BJ (cell line): ENCODE measurements around the gene METTL8. TPM values are rescaled to one million over a fixed set of nuclear protein-coding genes. Genes with fewer than 3 reads are reported as not detected.
"Not testable (repeated sequence)": the region's sequence is repeated elsewhere in the genome, so short reads cannot be mapped to it uniquely, and the experiment has no call there.

Experiments
- CTCF ChIA-PET: fragments of 350-600 bp; formaldehyde crosslinking; extraction: SDS; loops from one replicate; lab custom pipeline; 2021; ENCODE audit warnings: antibody characterized with exemption, inconsistent platforms; lab: Yijun Ruan, JAX
- POLR2A ChIA-PET: fragments of 300-600 bp; sonication (Branson Sonifier 250); formaldehyde crosslinking; extraction: SDS; loops from one replicate; lab custom pipeline; 2021; ENCODE audit warnings: antibody characterized with exemption; lab: Charles Lee
- DNase-seq: peaks from one replicate; pipeline ENCODE4 v3.0.0-alpha.2; 2011; ENCODE audit warnings: low read depth
- H3K27me3 ChIP-seq: 2 replicates; pipeline ENCODE4 v1.6.0; 2011; ENCODE audit warnings: low read length; ENCODE audit not compliant: control insufficient read depth, insufficient read depth
- H3K36me3 ChIP-seq: 2 replicates; pipeline ENCODE4 v1.5.1; 2011; ENCODE audit warnings: low read length; ENCODE audit not compliant: control insufficient read depth, insufficient read depth
- H3K4me3 ChIP-seq: 2 replicates; pipeline ENCODE4 v1.5.1; 2011; ENCODE audit warnings: low read depth, mild to moderate bottlenecking, control low read depth, low read length
- polyA plus RNA-seq: library from polyadenylated mRNA; depleted of rRNA; stranded (reverse); fragments of >200 nt; gene quantifications from 2 replicates; pipeline ENCODE4 v1.2.3, GENCODE V29; 2011
- TF ChIP-seq, protein P1 (sequence below): IDR thresholded peaks from 2 replicates; pipeline ENCODE4 v1.5.1; 2011; ENCODE audit warnings: low read depth, mild to moderate bottlenecking, control low read depth, inconsistent platforms, low read length, moderate library complexity; ENCODE audit not compliant: insufficient read depth

Gene METTL8
- polyA plus RNA-seq, 1 experiment, result 5.4 TPM

DNA sequence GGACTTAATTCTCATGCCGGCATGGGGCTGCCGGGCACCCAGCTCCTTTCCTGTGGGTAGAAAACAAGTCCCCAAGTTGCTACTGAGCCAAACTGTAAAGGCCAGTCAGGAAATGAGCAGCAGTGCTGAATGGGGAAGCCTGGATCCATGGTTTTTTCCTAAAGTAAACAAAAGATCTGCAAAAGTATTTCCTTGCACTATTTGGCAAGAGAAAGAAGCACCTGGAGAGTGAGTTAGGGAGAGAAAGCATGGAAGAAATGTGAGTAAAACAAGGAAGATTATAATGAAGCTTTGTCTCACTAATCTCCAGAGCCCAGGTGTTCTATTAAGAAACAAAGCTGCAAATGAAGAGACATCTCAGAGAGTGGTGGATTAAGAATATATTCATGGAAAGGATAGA, 117.6 kb downstream of the METTL8 start:
- Histone ChIP-seq H3K27me3 (no peaks in the 10 kb centered on the region), H3K4me3 (no peak overlapping the region), H3K36me3 (no peaks in the 10 kb centered on the region)
- ChIA-PET CTCF (interaction anchor here (0.8 to 1.0 kb wide), 2 partner anchors 10 to 14 kb away, joined by 3 read pairs; no protein-coding TSS in a partner anchor), POLR2A (no interaction called here)
- TF ChIP-seq, protein P1, sequence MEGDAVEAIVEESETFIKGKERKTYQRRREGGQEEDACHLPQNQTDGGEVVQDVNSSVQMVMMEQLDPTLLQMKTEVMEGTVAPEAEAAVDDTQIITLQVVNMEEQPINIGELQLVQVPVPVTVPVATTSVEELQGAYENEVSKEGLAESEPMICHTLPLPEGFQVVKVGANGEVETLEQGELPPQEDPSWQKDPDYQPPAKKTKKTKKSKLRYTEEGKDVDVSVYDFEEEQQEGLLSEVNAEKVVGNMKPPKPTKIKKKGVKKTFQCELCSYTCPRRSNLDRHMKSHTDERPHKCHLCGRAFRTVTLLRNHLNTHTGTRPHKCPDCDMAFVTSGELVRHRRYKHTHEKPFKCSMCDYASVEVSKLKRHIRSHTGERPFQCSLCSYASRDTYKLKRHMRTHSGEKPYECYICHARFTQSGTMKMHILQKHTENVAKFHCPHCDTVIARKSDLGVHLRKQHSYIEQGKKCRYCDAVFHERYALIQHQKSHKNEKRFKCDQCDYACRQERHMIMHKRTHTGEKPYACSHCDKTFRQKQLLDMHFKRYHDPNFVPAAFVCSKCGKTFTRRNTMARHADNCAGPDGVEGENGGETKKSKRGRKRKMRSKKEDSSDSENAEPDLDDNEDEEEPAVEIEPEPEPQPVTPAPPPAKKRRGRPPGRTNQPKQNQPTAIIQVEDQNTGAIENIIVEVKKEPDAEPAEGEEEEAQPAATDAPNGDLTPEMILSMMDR, result no peak
- no peak for DNase-seq

DNA sequence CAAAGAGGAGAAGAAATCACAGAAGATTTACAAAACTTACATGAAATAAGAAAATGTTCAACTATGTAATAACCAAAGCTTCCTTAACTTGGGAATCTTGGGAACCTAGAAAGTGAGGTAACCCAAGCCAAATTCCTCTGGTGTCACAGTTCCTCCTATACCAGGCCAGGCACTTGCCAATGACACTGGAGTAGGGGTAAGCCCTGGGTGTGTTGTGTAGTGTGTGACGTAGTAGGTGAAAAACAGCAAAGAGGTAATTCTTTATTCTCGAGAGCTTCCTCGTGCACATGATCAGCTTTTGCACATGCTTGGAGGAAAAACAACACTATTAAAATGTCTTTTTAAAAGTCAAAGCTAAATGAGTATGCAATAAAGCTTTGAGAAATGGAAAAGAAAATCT, 118.0 kb downstream of the METTL8 start:
- DNase-seq, result no peak
- ChIA-PET CTCF (interaction anchor here (0.8 to 1.0 kb wide), 2 partner anchors 9 to 15 kb away, joined by 3 read pairs; no protein-coding TSS in a partner anchor), POLR2A (no interaction called here)
- no peak overlapping the region for H3K4me3 ChIP-seq
- TF ChIP-seq, protein P1, result no peak
- no peaks in the 10 kb centered on the region for H3K27me3 ChIP-seq
- no peaks in the 10 kb centered on the region for H3K36me3 ChIP-seq

DNA sequence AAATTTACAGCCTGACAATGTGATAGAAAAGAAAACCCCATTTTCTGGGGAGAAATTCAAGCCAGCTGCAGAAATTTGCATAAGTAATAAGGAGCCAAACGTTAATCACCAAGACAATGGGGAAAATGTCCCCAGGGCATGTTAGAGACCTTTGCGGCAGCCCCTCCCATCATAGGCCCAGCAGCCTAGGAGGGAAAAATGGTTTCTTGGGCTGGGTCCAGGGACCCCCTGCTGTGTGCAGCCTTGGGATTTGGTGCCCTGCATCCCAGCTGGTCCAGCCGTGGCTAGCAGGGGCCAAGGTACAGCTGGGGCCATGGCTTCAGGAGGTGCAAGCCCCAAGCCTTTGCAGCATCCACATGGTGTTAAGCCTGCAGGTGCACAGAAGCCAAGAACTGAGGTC, 121.6 kb downstream of the METTL8 start:
- H3K4me3 ChIP-seq, POLR2A ChIA-PET, H3K36me3 ChIP-seq, CTCF ChIA-PET, DNase-seq, H3K27me3 ChIP-seq: not testable (repeated sequence)

DNA sequence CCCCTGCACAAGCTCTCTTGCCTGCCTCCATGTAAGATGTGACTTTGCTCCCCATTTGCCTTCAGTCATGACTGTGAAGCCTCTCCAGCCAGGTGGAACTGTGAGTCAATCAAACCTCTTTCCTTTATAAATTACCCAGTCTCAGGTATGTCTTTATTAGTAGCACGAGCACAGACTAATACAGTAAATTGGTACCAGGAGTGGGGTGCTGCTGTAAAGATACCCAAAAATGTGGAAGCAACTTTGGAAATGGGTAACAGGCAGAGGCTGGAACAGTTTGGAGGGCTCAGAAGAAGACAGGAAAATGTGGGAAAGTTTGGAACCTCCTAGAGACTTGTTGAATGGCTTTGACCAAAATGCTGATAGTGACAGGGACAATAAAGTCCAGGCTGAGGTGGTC, 122.2 kb downstream of the METTL8 start:
- H3K27me3 ChIP-seq, CTCF ChIA-PET, POLR2A ChIA-PET, H3K4me3 ChIP-seq, H3K36me3 ChIP-seq, DNase-seq: not testable (repeated sequence)

DNA sequence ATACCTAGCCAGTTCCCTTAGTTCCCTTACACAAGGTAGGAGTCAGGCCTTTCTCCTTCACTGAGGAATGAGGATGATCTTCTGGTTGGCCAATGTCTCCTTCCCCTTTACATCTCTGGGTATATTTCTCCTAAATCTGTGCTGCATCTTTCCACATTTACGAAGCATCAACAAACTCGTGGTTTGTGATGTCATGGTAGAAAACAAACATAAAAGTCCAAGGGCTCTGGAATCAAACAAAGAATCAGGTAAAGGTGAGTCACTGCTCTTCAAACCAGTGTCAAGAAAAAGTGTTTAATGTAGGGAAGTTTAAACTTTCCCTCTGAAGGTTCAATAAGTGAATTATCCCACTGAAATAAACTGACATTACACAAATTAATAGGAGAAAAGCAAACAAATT, 122.9 kb downstream of the METTL8 start:
- DNase-seq, result no peak
- TF ChIP-seq, protein P1, result no peak
- no peak overlapping the region for H3K4me3 ChIP-seq
- ChIA-PET POLR2A (no interaction called here), CTCF (no interaction called here)
- H3K36me3 ChIP-seq, result no peaks in the 10 kb centered on the region
- no peaks in the 10 kb centered on the region for H3K27me3 ChIP-seq

DNA sequence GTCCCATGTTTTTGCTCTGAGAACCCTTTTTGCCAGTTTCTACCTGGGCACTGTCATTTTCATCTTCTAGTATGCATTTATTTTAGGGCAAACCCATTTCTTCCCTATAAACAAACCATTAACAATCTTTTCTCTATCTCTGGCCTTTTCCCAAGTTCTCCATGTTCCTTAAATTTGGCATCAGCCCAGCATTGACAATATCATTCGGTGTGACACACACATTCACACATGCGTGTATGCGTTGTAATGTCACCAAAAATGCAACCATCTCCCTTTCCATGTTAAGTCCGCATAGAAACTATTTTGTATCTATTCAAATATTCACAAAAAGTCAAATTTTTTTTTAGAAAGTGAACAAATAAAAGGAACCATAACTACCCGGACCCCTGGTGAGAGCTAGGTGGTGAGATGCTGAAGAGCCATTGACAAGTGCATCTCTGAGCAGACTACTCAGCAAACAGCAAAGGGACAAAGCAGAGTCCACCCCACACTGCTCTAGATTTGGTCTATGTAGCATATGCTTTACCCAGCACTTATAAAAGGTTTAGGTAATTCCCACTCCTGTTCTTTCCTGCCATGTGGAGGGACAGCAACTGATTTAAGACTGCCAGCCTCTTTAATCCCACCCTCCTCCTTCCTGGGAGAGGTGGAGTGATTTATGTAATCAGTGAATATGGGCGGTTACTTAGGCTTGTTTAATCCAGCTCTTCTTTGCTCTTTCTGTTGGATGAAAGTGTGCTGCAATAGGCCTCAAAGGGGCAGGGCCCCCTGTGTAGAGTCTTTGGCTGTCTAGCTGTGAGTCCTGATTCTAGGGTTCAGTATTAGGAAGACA, 124.1 kb downstream of the METTL8 start:
- POLR2A ChIA-PET, result no interaction called here
- no peak for DNase-seq
- no peaks in the 10 kb centered on the region for H3K27me3 ChIP-seq
- no peak overlapping the region for H3K4me3 ChIP-seq
- CTCF ChIA-PET, result interaction anchor here (0.7 kb wide), 2 partner anchors 12 to 122 kb away, joined by 3 read pairs; no protein-coding TSS in a partner anchor
- TF ChIP-seq, protein P1, result no peak
- H3K36me3 ChIP-seq, result no peaks in the 10 kb centered on the region
